ENCODE results near the gene CYP2C9. TPM values are rescaled to one million over a fixed set of nuclear protein-coding genes. Genes with fewer than 3 reads are reported as not detected.

CYP2C9 gene
- total and polyA plus RNA-seq, 2 donors (not counting 3 experiments of a cell fraction or from before 2014, with no cell fraction given) = not detected

- Histone ChIP-seq H4K20me1 (replicated peaks; ENCODE audit: control insufficient read depth, extremely low read depth, insufficient read depth, low read length) (no peaks in the 10 kb centered on the region), H3K27me3 (ENCODE audit: control insufficient read depth in 2 of 2, insufficient read depth in 2 of 2, low read length in 2 of 2) (no peaks in the 10 kb centered on the region), H3K36me3 (ENCODE audit: control insufficient read depth in 2 of 2, extremely low read depth in 1 of 2, insufficient read depth in 2 of 2, low read length in 2 of 2) (no peaks in the 10 kb centered on the region), H3K4me2 (ENCODE audit: insufficient read depth, low read length) (no peak overlapping the region), H3K9me3 (replicated peaks; ENCODE audit: control insufficient read depth, insufficient read depth, low read length) (peaks cover 2% of the 10 kb centered on the region), H2AFZ (ENCODE audit: low read depth, low read length) (no peak overlapping the region), H3K9ac (replicated peaks; ENCODE audit: extremely low read depth, insufficient read depth, low read length) (no peak overlapping the region), H3K79me2 (ENCODE audit: control insufficient read depth, insufficient read depth, low read length) (no peaks in the 10 kb centered on the region), H3K9me1 (replicated peaks; ENCODE audit: control insufficient read depth, extremely low read depth, insufficient read depth, low read length) (no peaks in the 10 kb centered on the region), H3K4me1 (ENCODE audit: control insufficient read depth, extremely low read depth, insufficient read depth, low read length) (no peaks in the 10 kb centered on the region), H3K27ac (ENCODE audit: insufficient read depth, low read depth, low read length) (no peak overlapping the region), H3K4me3 (replicated peaks in 1 of 3; ENCODE audit: insufficient read depth in 1 of 3, low read depth in 1 of 3, low read length in 3 of 3) (no peak overlapping the region)
- intact Hi-C loops (cut with micrococcal nuclease) (no loop called here), dilution Hi-C loops (cut with MboI; ENCODE audit: extremely low pct_ligation_motif_present, low sequenced_read_pairs) (no loop called here)
- no peak for TF ChIP-seq POLR2A (IDR thresholded peaks at IDR 0.05; ENCODE audit: low read depth, low read length)
- TF ChIP-seq POLR2AphosphoS5 (IDR thresholded peaks at IDR 0.05; ENCODE audit: insufficient read depth, low read depth, low read length) = no peak
- no peak for TF ChIP-seq JUN (IDR thresholded peaks at IDR 0.05; ENCODE audit: borderline replicate concordance, insufficient read depth, insufficient read length, low read depth)
- TF ChIP-seq EZH2 (IDR thresholded peaks at IDR 0.05; ENCODE audit: borderline replicate concordance, low read depth, low read length, severe bottlenecking) = no peak
- TF ChIP-seq MYC (IDR thresholded peaks at IDR 0.05; ENCODE audit: low read depth, low read length) = no peak
- no peak for TF ChIP-seq CTCF (IDR thresholded peaks at IDR 0.05; ENCODE audit: extremely low read depth in 1 of 2, insufficient read depth in 1 of 2, low read depth in 1 of 2, low read length in 2 of 2)
- TF ChIP-seq GATA2 (IDR thresholded peaks at IDR 0.05; ENCODE audit: insufficient read depth, insufficient read length, low read depth, low read length) = no peak
- TF ChIP-seq FOS (IDR thresholded peaks at IDR 0.05; ENCODE audit: borderline replicate concordance, insufficient read depth, low read length) = no peak
- TF ChIP-seq MAX (IDR thresholded peaks at IDR 0.05; ENCODE audit: insufficient read depth, insufficient read length) = no peak
- POLR2A ChIA-PET = no interaction called here
- CTCF ChIA-PET = no interaction called here
- DNase-seq (ENCODE audit: low read depth, low spot score) (no peak), FAIRE-seq (no peak)
- BruUV-seq (replicated peaks) = no TSS peak
Measured at GRCh38 chr10:94902080-94902479, 36.4 kb upstream of the CYP2C9 start.
